Fibroblast of lung (primary cell): ENCODE data around the gene STAC2. TPM values are rescaled to one million over a fixed set of nuclear protein-coding genes. Genes with fewer than 3 reads are reported as not detected.
"Not testable (repeated sequence)": the region's sequence is repeated elsewhere in the genome, so short reads cannot be mapped to it uniquely, and the experiment has no call there.

Experiments
- DNase-seq, 2 donors: peaks; one replicate each; pipeline versions ENCODE4 v3.0.0 to v3.0.0-alpha.2; 2010; ENCODE audit warnings: low read depth in 2 of 2
- H2AFZ ChIP-seq: 2 replicates; pipeline ENCODE4 v1.5.1; 2012; ENCODE audit warnings: low read length, control low read depth, inconsistent platforms
- H3K27ac ChIP-seq: 2 replicates; pipeline ENCODE4 v1.5.1; 2011; ENCODE audit warnings: low read length, control low read depth; ENCODE audit not compliant: insufficient read depth
- H3K27me3 ChIP-seq: 2 replicates; pipeline ENCODE4 v1.5.1; 2011; ENCODE audit warnings: mild to moderate bottlenecking, low read length; ENCODE audit not compliant: control insufficient read depth, insufficient read depth
- H3K36me3 ChIP-seq: 2 replicates; pipeline ENCODE4 v1.5.1; 2011; ENCODE audit warnings: low read length; ENCODE audit not compliant: control insufficient read depth, insufficient read depth
- H3K4me1 ChIP-seq: 2 replicates; pipeline ENCODE4 v1.5.1; 2011; ENCODE audit warnings: low read length; ENCODE audit not compliant: control insufficient read depth, insufficient read depth; ENCODE audit errors: extremely low read depth
- H3K4me2 ChIP-seq: 2 replicates; pipeline ENCODE4 v1.5.1; 2011; ENCODE audit warnings: low read length, control low read depth; ENCODE audit not compliant: insufficient read depth; ENCODE audit errors: extremely low read depth
- H3K4me3 ChIP-seq, 4 experiments: fragments of 200-600 bp in 1 of 4; sonication (generic) in 1 of 4; replicated peaks in 1 of 4; 2 replicates each; pipeline ENCODE4 v1.5.1; 2011 to 2016; ENCODE audit warnings: low read length in 4 of 4, low read depth in 3 of 4, mild to moderate bottlenecking in 3 of 4, control low read depth in 2 of 4, inconsistent platforms in 1 of 4, mixed read lengths in 1 of 4; ENCODE audit not compliant: insufficient read depth in 1 of 4; ENCODE audit errors: control extremely low read depth in 1 of 4
- H3K79me2 ChIP-seq: 2 replicates; pipeline ENCODE4 v1.5.1; 2012; ENCODE audit warnings: mild to moderate bottlenecking, low read length, inconsistent platforms; ENCODE audit not compliant: control insufficient read depth, insufficient read depth
- H3K9ac ChIP-seq: 2 replicates; pipeline ENCODE4 v1.5.1; 2011; ENCODE audit warnings: mild to moderate bottlenecking, low read length, control low read depth; ENCODE audit not compliant: insufficient read depth
- H3K9me3 ChIP-seq: 2 replicates; pipeline ENCODE4 v1.5.1; 2012; ENCODE audit warnings: low read depth, low read length; ENCODE audit not compliant: control insufficient read depth, insufficient read depth
- H4K20me1 ChIP-seq: 2 replicates; pipeline ENCODE4 v1.5.1; 2011; ENCODE audit warnings: low read length; ENCODE audit not compliant: control insufficient read depth, insufficient read depth; ENCODE audit errors: extremely low read depth
- CTCF ChIP-seq, 2 donors: IDR thresholded peaks in 1 of 2; conservative IDR thresholded peaks in 1 of 2; 1 replicate in 1 of 2; 2 replicates in 1 of 2; pipeline ENCODE4 v1.5.1; 2011 to 2012; ENCODE audit warnings: low read length in 2 of 2, control low read depth in 1 of 2, inconsistent platforms in 1 of 2, low read depth in 1 of 2, mild to moderate bottlenecking in 1 of 2
- EZH2 ChIP-seq: IDR thresholded peaks from 2 replicates; pipeline ENCODE4 v1.5.1; 2012; ENCODE audit warnings: low read length, control low read depth, mild to moderate bottlenecking; ENCODE audit errors: missing control alignments
- polyA plus RNA-seq, 2 donors: library from polyadenylated mRNA; depleted of rRNA in 1 of 2; stranded (reverse) in 1 of 2; unstranded in 1 of 2; fragments of >200 nt; gene quantifications; 2 replicates each; pipeline ENCODE4 v1.2.1, GENCODE V29; 2011 to 2012; ENCODE audit warnings: missing spikeins in 1 of 2
- total RNA-seq: library from RNA; depleted of rRNA; stranded (reverse); fragments of >200 nt; gene quantifications from 2 replicates; pipeline ENCODE4 v1.2.1, GENCODE V29; 2014

The STAC2 gene
- total and polyA plus RNA-seq, 2 donors (not counting 1 experiment from before 2014, with no cell fraction given), result 0.01 TPM; not detected in 1

- DNase-seq, result no peak
- Histone ChIP-seq H3K27me3 (no peaks in the 10 kb centered on the region), H3K9me3 (no peaks in the 10 kb centered on the region), H3K79me2 (no peaks in the 10 kb centered on the region), H3K4me3 (no peak overlapping the region), H3K27ac (no peak overlapping the region), H3K4me2 (no peak overlapping the region), H3K36me3 (no peaks in the 10 kb centered on the region), H3K9ac (no peak overlapping the region), H3K4me1 (no peaks in the 10 kb centered on the region), H2AFZ (no peak overlapping the region), H4K20me1 (no peaks in the 10 kb centered on the region)
- no peak for TF ChIP-seq CTCF (conservative IDR thresholded peaks at IDR 0.05 in 1 of 2, IDR thresholded peaks at IDR 0.05 in 1 of 2; ENCODE audit: low read depth in 1 of 2, low read length in 2 of 2)
- no peak for TF ChIP-seq EZH2
These were observed 26.3 kb upstream of the STAC2 start for GRCh38 chr17:39251997-39252396.

- H3K9me3 ChIP-seq, H2AFZ ChIP-seq, H3K4me3 ChIP-seq, H3K27me3 ChIP-seq, H3K36me3 ChIP-seq, H4K20me1 ChIP-seq, H3K4me1 ChIP-seq, H3K27ac ChIP-seq, H3K79me2 ChIP-seq, DNase-seq, H3K9ac ChIP-seq, H3K4me2 ChIP-seq: not testable (repeated sequence)
These were observed 24.3 kb upstream of the STAC2 start for GRCh38 chr17:39250076-39250475.

- Histone ChIP-seq H4K20me1 (no peaks in the 10 kb centered on the region), H3K79me2 (no peaks in the 10 kb centered on the region), H3K36me3 (no peaks in the 10 kb centered on the region), H3K27ac (no peak overlapping the region), H3K27me3 (peaks cover 5% of the 10 kb centered on the region), H2AFZ (no peak overlapping the region), H3K9ac (no peak overlapping the region), H3K4me3 (no peak overlapping the region), H3K4me1 (no peaks in the 10 kb centered on the region), H3K4me2 (no peak overlapping the region), H3K9me3 (no peaks in the 10 kb centered on the region)
- TF ChIP-seq CTCF (conservative IDR thresholded peaks at IDR 0.05 in 1 of 2, IDR thresholded peaks at IDR 0.05 in 1 of 2; ENCODE audit: low read depth in 1 of 2, low read length in 2 of 2) (no peak), EZH2 (no peak)
- DNase-seq, result no peak
These were observed 20.5 kb upstream of the STAC2 start for GRCh38 chr17:39246274-39246673.
